ENCODE data around the gene AFP. TPM values are rescaled to one million over a fixed set of nuclear protein-coding genes. Genes with fewer than 3 reads are reported as not detected.

AFP gene
- total RNA-seq, 3 donors from 2014 or later (not counting 1 experiment from before 2014, with no cell fraction given), result not detected

DNA sequence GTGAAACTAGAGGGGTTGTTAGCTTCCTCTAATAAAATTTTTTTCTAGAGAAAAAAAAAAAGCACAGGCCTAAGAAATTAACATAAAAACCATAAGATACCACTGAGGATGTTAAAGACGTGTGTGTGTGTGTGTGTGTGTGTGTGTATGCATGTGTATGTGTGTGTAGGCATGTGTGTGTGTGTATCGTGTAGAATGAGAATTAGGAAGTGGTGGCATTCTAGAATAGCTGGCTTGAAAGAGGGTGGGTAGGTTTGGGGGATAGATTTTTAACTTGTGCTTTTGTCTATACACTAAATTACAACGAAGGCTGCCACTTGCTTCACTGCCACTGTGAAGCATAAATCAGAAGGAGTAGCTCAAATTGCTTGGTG lies 23.0 kb downstream of the AFP start:
- no peaks in the 10 kb centered on the region for H3K36me3 ChIP-seq (ENCODE audit: control insufficient read depth, insufficient read depth, low read length)
- no peaks in the 10 kb centered on the region for H3K9me3 ChIP-seq (ENCODE audit: control insufficient read depth, insufficient read depth, low read length)
- H3K27me3 ChIP-seq (ENCODE audit: control insufficient read depth, insufficient read depth, low read length), result no peaks in the 10 kb centered on the region
- no peaks in the 10 kb centered on the region for H3K4me1 Mint-ChIP-seq
- H3K9me3 Mint-ChIP-seq, result peaks cover 15 to 17% of the 10 kb centered on the region in 2 donors
- H3K27ac Mint-ChIP-seq, result no peak overlapping the region
- no peak overlapping the region for H3K4me3 ChIP-seq (ENCODE audit: low read length)
- H3K4me3 Mint-ChIP-seq, result no peak overlapping the region
- H3K27ac ChIP-seq (ENCODE audit: low read length), result no peak overlapping the region
- H3K4me1 ChIP-seq (ENCODE audit: control insufficient read depth, insufficient read depth, low read length), result no peaks in the 10 kb centered on the region
- intact Hi-C loops (cut with micrococcal nuclease), result no loop called here
- ATAC-seq, result no peak
- TF ChIP-seq, protein P1, sequence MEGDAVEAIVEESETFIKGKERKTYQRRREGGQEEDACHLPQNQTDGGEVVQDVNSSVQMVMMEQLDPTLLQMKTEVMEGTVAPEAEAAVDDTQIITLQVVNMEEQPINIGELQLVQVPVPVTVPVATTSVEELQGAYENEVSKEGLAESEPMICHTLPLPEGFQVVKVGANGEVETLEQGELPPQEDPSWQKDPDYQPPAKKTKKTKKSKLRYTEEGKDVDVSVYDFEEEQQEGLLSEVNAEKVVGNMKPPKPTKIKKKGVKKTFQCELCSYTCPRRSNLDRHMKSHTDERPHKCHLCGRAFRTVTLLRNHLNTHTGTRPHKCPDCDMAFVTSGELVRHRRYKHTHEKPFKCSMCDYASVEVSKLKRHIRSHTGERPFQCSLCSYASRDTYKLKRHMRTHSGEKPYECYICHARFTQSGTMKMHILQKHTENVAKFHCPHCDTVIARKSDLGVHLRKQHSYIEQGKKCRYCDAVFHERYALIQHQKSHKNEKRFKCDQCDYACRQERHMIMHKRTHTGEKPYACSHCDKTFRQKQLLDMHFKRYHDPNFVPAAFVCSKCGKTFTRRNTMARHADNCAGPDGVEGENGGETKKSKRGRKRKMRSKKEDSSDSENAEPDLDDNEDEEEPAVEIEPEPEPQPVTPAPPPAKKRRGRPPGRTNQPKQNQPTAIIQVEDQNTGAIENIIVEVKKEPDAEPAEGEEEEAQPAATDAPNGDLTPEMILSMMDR (IDR thresholded peaks at IDR 0.05), result no peak
- no peaks in the 10 kb centered on the region for H3K27me3 Mint-ChIP-seq (ENCODE audit: low read depth in 2 of 2)
- no peak for DNase-seq
- no peaks in the 10 kb centered on the region for H3K36me3 Mint-ChIP-seq
- 73% methylated on average over 3 of the region's 3 CpGs for WGBS (ENCODE audit: insufficient coverage)

DNA sequence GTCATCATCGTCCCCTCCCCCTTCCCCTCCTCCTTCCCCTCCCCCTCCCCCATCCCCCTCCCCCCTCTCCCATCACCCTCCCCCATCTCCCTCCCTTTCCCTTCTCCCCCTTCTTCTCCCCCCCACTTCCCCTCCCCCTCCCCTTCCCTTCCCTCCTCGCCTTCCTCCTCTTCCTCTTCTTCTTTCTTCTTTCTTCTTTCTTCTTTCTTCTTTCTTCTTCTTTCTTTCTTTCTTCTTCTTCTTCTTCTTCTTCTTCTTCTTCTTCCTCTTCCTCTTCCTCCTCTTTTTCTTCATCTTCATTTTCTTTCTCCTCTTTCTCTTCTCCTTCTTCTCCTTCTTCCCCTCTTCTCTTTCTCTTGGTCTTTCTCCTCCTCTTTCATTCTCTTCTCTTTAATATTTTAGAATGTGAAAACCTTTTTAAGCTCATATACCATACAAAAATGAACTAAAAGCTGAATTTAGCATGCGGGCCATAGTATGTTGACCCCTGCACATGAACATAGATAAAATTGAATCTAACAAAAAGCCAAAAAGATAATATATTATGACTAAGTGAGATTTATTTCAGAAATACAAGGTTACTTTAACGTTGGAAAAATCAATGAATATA lies 25.0 kb downstream of the AFP start:
- Histone ChIP-seq H3K9me3 (ENCODE audit: control insufficient read depth, insufficient read depth, low read length) (no peaks in the 10 kb centered on the region), H3K4me1 (ENCODE audit: control insufficient read depth, insufficient read depth, low read length) (no peaks in the 10 kb centered on the region), H3K36me3 (ENCODE audit: control insufficient read depth, insufficient read depth, low read length) (no peaks in the 10 kb centered on the region), H3K4me3 (ENCODE audit: low read length) (no peak overlapping the region), H3K27ac (ENCODE audit: low read length) (no peak overlapping the region), H3K27me3 (ENCODE audit: control insufficient read depth, insufficient read depth, low read length) (no peaks in the 10 kb centered on the region)
- intact Hi-C loops (cut with micrococcal nuclease), result no loop called here
- 69% methylated on average over 1 of the region's 4 CpGs for WGBS (ENCODE audit: insufficient coverage)
- H3K4me3 Mint-ChIP-seq, result no peak overlapping the region
- ATAC-seq (no peak), DNase-seq (no peak)
- H3K27me3 Mint-ChIP-seq (ENCODE audit: low read depth in 2 of 2), result no peaks in the 10 kb centered on the region
- no peak overlapping the region for H3K27ac Mint-ChIP-seq
- no peaks in the 10 kb centered on the region for H3K4me1 Mint-ChIP-seq
- peaks cover 17 to 18% of the 10 kb centered on the region in 2 donors for H3K9me3 Mint-ChIP-seq
- TF ChIP-seq, protein P1 (IDR thresholded peaks at IDR 0.05), result no peak
- H3K36me3 Mint-ChIP-seq, result no peaks in the 10 kb centered on the region

DNA sequence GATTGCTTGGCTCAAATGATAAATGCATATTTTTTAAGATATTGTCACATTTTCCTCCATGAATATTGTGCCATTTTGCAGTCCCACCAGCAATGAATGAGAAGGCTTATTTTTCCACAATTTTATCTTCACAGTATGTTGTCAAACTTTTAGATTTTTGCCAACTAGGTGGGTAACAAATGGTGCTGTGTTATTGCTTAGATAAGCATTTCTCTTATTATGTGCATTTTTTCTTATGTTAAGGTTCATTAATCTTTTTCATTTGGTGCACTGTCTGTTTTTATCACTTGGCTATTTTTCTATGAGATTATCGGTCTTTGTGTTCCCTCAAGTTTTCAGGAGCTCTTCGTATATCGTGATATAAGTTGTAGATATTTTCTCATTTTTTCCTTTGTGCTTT lies 32.1 kb downstream of the AFP start:
- H3K36me3 ChIP-seq (ENCODE audit: control insufficient read depth, insufficient read depth, low read length), result no peaks in the 10 kb centered on the region
- Mint-ChIP-seq H3K36me3 (peaks cover 21% of the 10 kb centered on the region), H3K27ac (no peak overlapping the region), H3K9me3 (peaks cover 2 to 22% of the 10 kb centered on the region in 2 donors), H3K4me3 (no peak overlapping the region), H3K4me1 (no peaks in the 10 kb centered on the region), H3K27me3 (ENCODE audit: low read depth in 2 of 2) (no peaks in the 10 kb centered on the region)
- H3K4me3 ChIP-seq (ENCODE audit: low read length), result no peak overlapping the region
- DNase-seq, result no peak
- intact Hi-C loops (cut with micrococcal nuclease), result no loop called here
- TF ChIP-seq, protein P1 (IDR thresholded peaks at IDR 0.05), result no peak
- WGBS (ENCODE audit: insufficient coverage), result 100% methylated on average over 1 of the region's 3 CpGs
- no peak for ATAC-seq
- H3K9me3 ChIP-seq (ENCODE audit: control insufficient read depth, insufficient read depth, low read length), result no peaks in the 10 kb centered on the region
- H3K27ac ChIP-seq (ENCODE audit: low read length), result no peak overlapping the region
- H3K27me3 ChIP-seq (ENCODE audit: control insufficient read depth, insufficient read depth, low read length), result no peaks in the 10 kb centered on the region
- no peaks in the 10 kb centered on the region for H3K4me1 ChIP-seq (ENCODE audit: control insufficient read depth, insufficient read depth, low read length)

DNA sequence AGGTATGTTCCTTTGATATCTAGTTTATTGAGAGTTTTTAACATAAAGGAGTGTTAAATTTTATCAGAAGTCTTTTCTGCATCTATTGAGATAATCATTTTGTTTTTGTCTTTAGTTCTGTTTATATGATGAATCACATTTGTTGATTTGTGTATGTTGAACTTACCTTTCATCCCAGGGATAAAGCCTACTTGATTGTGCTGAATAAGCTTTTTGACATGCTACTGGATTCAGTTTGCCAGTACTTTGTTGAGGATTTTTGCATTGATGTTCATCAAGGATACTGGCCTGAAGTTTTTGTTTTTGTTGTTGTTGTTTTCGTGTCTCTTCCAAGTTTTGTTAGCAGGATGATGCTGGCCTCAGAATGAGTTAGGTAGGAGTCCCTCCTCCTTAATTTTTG lies 34.7 kb downstream of the AFP start:
- Mint-ChIP-seq H3K9me3 (peaks cover 4 to 18% of the 10 kb centered on the region in 2 donors), H3K27me3 (ENCODE audit: low read depth in 2 of 2) (no peaks in the 10 kb centered on the region), H3K36me3 (peaks cover 26% of the 10 kb centered on the region), H3K4me3 (no peak overlapping the region), H3K27ac (no peak overlapping the region), H3K4me1 (no peaks in the 10 kb centered on the region)
- 94% methylated on average over 1 of the region's 1 CpG for WGBS (ENCODE audit: insufficient coverage)
- H3K27me3 ChIP-seq (ENCODE audit: control insufficient read depth, insufficient read depth, low read length), result no peaks in the 10 kb centered on the region
- no peak overlapping the region for H3K4me3 ChIP-seq (ENCODE audit: low read length)
- DNase-seq (no peak), ATAC-seq (no peak)
- no peaks in the 10 kb centered on the region for H3K36me3 ChIP-seq (ENCODE audit: control insufficient read depth, insufficient read depth, low read length)
- TF ChIP-seq, protein P1 (IDR thresholded peaks at IDR 0.05), result no peak
- no peaks in the 10 kb centered on the region for H3K4me1 ChIP-seq (ENCODE audit: control insufficient read depth, insufficient read depth, low read length)
- no peak overlapping the region for H3K27ac ChIP-seq (ENCODE audit: low read length)
- intact Hi-C loops (cut with micrococcal nuclease), result no loop called here
- H3K9me3 ChIP-seq (ENCODE audit: control insufficient read depth, insufficient read depth, low read length), result peaks cover 3% of the 10 kb centered on the region

All from natural killer cell (primary cell).